GM19193 (cell line): ENCODE measurements around the gene MYG1.

Experiments
- POLR2A ChIP-seq: IDR thresholded peaks from 4 replicates; pipeline ENCODE4 v1.6.1; 2011; ENCODE audit not compliant: insufficient read depth, insufficient read length; ENCODE audit errors: extremely low read depth

Gene MYG1

GRCh38 chr12:53274445-53274844, 25.1 kb upstream of the MYG1 start:
- TF ChIP-seq POLR2A: no peak

- TF ChIP-seq POLR2A: no peak
These were observed 23.0 kb upstream of the MYG1 start for GRCh38 chr12:53276511-53276910.

- no peak for TF ChIP-seq POLR2A
These were observed 21.5 kb upstream of the MYG1 start for GRCh38 chr12:53277981-53278380.

GRCh38 chr12:53279283-53279869, 20.1 kb upstream of the MYG1 start:
- TF ChIP-seq POLR2A: no peak

GRCh38 chr12:53279888-53280498, 19.5 kb upstream of the MYG1 start:
- no peak for TF ChIP-seq POLR2A

GRCh38 chr12:53286448-53286847, 13.0 kb upstream of the MYG1 start:
- TF ChIP-seq POLR2A: no peak

GRCh38 chr12:53287741-53288216, 11.7 kb upstream of the MYG1 start:
- TF ChIP-seq POLR2A: no peak

GRCh38 chr12:53288322-53288721, 11.2 kb upstream of the MYG1 start:
- TF ChIP-seq POLR2A: no peak

- no peak for TF ChIP-seq POLR2A
These were observed 9.6 kb upstream of the MYG1 start for GRCh38 chr12:53289891-53290290.

- TF ChIP-seq POLR2A: no peak
These were observed 8.8 kb upstream of the MYG1 start for GRCh38 chr12:53290661-53291060.

GRCh38 chr12:53292426-53292825, 7.1 kb upstream of the MYG1 start:
- TF ChIP-seq POLR2A: no peak

GRCh38 chr12:53295070-53295890, 4.2 kb upstream of the MYG1 start, which contains the start of gene PFDN5:
TSS of gene PFDN5 (plus strand) at chr12:53295542. CDS start at chr12:53295568, 26 bp downstream.
- peak; percentile 87 for TF ChIP-seq POLR2A

GRCh38 chr12:53295891-53296219, 3.6 kb upstream of the MYG1 start:
- TF ChIP-seq POLR2A: no peak

GRCh38 chr12:53298164-53298563, 1.3 kb upstream of the MYG1 start:
- TF ChIP-seq POLR2A: no peak

GRCh38 chr12:53299101-53299453, 418 bp upstream of the MYG1 start:
- TF ChIP-seq POLR2A: no peak

- no peak for TF ChIP-seq POLR2A
These were observed 692 bp downstream of the MYG1 start for GRCh38 chr12:53300187-53300586.
